Regular cardiac myocyte (primary cell): ENCODE data around the gene ZNF892. TPM values are rescaled to one million over a fixed set of nuclear protein-coding genes. Genes with fewer than 3 reads are reported as not detected.

Experiments
- total RNA-seq: library from RNA; depleted of rRNA; stranded (reverse); fragments of >200 nt; gene quantifications from 2 replicates; pipeline ENCODE4 v1.2.3, GENCODE V29; 2014

The ZNF892 gene
- 4.0 and 4.8 TPM in 2 replicates for total RNA-seq

DNA sequence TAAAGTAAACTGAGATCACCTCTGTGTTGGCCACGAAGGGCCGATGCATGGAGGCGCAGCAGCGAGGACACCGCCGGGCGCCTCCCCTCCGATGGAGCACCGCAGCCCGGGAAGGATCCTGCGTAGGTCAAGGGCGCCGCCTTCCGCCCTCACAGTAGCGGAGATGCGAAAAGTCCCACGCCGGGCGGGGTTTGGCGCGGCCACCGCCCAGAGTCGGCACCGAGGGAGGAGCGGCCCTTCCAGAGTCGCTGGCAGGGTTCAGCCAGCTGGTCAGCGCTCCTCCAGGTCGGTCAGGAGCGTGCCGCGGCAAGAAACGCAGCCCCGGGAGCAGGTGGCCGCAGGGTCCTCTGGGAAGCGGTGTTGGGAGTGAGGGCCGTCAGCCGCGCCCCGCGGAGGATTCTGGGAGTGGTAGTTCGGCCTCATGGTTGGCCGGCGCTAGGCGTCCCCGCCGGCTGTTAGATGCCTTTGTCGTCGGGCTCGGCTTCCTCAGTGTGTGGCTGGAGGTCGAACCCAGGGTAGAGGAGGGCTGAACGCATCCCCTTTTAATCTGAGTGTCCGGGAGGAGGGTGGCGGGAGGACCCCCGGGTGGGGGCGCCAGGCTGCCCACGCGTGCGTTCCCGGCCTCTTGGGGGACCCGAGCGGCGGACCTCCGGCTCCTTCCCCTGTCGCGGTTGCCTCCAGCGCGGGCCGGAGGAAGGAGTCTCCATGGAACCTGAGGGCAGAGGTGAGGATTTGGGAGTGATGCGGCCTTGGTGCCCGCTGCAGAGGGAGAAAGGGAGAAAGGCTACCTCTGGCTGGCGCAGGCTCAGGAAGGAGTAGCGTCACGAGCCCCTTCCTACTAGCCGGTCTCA lies at the start of gene ZNF892:
ZNF892 (plus strand) TSS at position 411 of the 851 bp plus-strand sequence; CDS start at position 706, 295 bp downstream.

GRCh38 chr2:95159690-95160449 lies 47.5 kb upstream of the ZNF892 start, which contains the start of gene ZNF514:
TSS of gene ZNF514 (minus strand) at chr2:95159848. CDS start at chr2:95153253, 6,595 bp downstream.

DNA sequence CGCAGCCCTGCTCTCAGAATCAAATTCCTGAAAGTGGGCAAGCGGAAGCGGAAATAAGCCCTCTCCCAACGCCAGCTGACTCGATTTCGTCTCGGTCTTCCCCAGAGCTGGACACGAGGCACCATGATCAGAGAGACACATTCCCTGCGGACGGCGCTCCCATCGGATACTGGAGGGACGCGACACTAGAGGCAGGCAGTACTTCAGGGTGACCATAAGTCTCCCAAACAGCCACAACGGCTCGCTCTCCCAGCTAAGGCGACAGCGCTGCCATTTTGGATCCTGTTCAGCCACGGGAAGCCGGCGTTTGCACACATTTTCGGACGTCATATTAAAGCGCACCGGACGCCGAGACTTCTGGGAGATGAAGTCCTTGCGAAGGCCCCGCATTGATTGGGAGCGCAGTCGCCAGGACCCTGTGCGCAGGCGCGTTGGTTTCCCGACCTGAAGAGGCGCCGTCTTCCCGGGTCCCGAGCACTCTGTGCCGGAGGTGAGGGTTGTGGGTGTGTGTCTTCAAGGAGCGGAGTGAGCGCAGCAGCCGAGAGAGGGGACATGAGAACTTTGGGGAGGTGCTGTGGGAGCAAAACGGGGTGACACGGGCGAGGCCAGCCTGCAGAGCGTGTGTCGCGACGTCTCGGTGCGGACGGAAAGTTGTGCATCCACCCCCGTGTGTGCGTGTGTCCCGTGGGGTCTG lies 41.8 kb upstream of the ZNF892 start, which contains the start of gene ZNF2:
ZNF2 (plus strand) TSS at position 439 of the 694 bp plus-strand sequence. CDS start 10,418 bp downstream, outside the sequence.

Other genes starting within 250 kb of the ZNF892 start
- 0.85 and 0.96 TPM in 2 replicates for gene MAL, start 181.8 kb upstream of the ZNF892 start, total RNA-seq
- gene MRPS5, start 85.7 kb upstream of the ZNF892 start, total RNA-seq, result 47.1 and 56.2 TPM in 2 replicates
- 8.8 and 18.3 TPM in 2 replicates for gene ZNF514, start 47.7 kb upstream of the ZNF892 start, total RNA-seq
- gene ZNF2, start 41.7 kb upstream of the ZNF892 start, total RNA-seq, result 7.5 and 13.2 TPM in 2 replicates
- under 0.01 and 0.28 TPM in 2 replicates for gene PROM2, start 66.9 kb downstream of the ZNF892 start, total RNA-seq
- 0.77 and 1.4 TPM in 2 replicates for gene KCNIP3, start 89.8 kb downstream of the ZNF892 start, total RNA-seq
- 15.5 and 29.3 TPM in 2 replicates for gene FAHD2A, start 195.2 kb downstream of the ZNF892 start, total RNA-seq